ENCODE measurements around the gene NDUFV3. TPM values are rescaled to one million over a fixed set of nuclear protein-coding genes. Genes with fewer than 3 reads are reported as not detected.

Gene NDUFV3
- total and polyA plus RNA-seq, 2 experiments from 2014 or later: 51.5 to 71.2 TPM

DNA sequence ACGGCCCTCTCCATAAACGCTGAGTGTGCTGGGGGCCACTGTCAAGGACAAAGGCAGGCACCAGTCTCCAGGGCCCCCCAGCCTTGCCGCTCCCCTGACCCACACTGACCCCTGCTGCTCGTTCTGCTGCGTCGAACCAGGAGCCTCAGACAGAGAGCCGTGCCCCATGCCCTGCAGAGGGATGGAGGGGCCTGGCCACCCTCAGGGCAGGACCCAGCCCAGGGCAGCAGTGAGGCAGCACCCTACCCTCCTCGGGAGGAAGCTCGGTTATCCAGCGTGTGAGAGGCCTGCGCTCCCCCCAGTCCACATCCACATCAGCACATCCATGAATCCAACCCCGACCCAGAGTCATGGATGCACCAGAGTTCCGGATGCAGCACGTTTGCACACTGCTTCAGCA lies 28.8 kb upstream of the NDUFV3 start:
- Histone ChIP-seq H3K27me3 (ENCODE audit: insufficient read depth) (no peaks in the 10 kb centered on the region), H3F3A (replicated peaks; ENCODE audit: low read depth) (peaks cover 37% of the 10 kb centered on the region), H3K4me1 (ENCODE audit: insufficient read depth) (no peaks in the 10 kb centered on the region), H3K9me2 (ENCODE audit: insufficient read depth) (no peaks in the 10 kb centered on the region), H3K79me2 (replicated peaks; ENCODE audit: insufficient read depth) (peaks cover 86% of the 10 kb centered on the region), H4K20me1 (replicated peaks; ENCODE audit: insufficient read depth) (peaks cover 40% of the 10 kb centered on the region), H3K27ac (ENCODE audit: low read depth) (peak overlapping the region; percentile 39; the same call in 1 of the 2 replicates), H2AFZ (no peak overlapping the region), H3K4me2 (no peak overlapping the region), H3K4me3 (no peak overlapping the region), H3K36me3 (ENCODE audit: insufficient read depth) (peaks cover 27% of the 10 kb centered on the region)
- no peaks in the 10 kb centered on the region; the same call in 2 of the 3 replicates for H3K9me3 Mint-ChIP-seq
- no peak overlapping the region for H3K4me3 Mint-ChIP-seq
- DNase-seq (ENCODE audit: low spot score): no peak
- peak; percentile 23 for ATAC-seq
- H3K36me3 Mint-ChIP-seq (ENCODE audit: low read depth): peaks cover 73% of the 10 kb centered on the region
- TF ChIP-seq CREB1 (CRISPR knock-in tag; IDR thresholded peaks at IDR 0.05; ENCODE audit: low read depth) (no peak), STAT1 (IDR thresholded peaks at IDR 0.05; ENCODE audit: unreplicated experiment) (no peak), ZNF114 (CRISPR knock-in tag; IDR thresholded peaks at IDR 0.05) (no peak), EZH2phosphoT487 (IDR thresholded peaks at IDR 0.05; ENCODE audit: unreplicated experiment) (no peak), POLR2AphosphoS5 (IDR thresholded peaks at IDR 0.05; ENCODE audit: low read depth) (no peak)
- TF ChIP-seq, protein P1, sequence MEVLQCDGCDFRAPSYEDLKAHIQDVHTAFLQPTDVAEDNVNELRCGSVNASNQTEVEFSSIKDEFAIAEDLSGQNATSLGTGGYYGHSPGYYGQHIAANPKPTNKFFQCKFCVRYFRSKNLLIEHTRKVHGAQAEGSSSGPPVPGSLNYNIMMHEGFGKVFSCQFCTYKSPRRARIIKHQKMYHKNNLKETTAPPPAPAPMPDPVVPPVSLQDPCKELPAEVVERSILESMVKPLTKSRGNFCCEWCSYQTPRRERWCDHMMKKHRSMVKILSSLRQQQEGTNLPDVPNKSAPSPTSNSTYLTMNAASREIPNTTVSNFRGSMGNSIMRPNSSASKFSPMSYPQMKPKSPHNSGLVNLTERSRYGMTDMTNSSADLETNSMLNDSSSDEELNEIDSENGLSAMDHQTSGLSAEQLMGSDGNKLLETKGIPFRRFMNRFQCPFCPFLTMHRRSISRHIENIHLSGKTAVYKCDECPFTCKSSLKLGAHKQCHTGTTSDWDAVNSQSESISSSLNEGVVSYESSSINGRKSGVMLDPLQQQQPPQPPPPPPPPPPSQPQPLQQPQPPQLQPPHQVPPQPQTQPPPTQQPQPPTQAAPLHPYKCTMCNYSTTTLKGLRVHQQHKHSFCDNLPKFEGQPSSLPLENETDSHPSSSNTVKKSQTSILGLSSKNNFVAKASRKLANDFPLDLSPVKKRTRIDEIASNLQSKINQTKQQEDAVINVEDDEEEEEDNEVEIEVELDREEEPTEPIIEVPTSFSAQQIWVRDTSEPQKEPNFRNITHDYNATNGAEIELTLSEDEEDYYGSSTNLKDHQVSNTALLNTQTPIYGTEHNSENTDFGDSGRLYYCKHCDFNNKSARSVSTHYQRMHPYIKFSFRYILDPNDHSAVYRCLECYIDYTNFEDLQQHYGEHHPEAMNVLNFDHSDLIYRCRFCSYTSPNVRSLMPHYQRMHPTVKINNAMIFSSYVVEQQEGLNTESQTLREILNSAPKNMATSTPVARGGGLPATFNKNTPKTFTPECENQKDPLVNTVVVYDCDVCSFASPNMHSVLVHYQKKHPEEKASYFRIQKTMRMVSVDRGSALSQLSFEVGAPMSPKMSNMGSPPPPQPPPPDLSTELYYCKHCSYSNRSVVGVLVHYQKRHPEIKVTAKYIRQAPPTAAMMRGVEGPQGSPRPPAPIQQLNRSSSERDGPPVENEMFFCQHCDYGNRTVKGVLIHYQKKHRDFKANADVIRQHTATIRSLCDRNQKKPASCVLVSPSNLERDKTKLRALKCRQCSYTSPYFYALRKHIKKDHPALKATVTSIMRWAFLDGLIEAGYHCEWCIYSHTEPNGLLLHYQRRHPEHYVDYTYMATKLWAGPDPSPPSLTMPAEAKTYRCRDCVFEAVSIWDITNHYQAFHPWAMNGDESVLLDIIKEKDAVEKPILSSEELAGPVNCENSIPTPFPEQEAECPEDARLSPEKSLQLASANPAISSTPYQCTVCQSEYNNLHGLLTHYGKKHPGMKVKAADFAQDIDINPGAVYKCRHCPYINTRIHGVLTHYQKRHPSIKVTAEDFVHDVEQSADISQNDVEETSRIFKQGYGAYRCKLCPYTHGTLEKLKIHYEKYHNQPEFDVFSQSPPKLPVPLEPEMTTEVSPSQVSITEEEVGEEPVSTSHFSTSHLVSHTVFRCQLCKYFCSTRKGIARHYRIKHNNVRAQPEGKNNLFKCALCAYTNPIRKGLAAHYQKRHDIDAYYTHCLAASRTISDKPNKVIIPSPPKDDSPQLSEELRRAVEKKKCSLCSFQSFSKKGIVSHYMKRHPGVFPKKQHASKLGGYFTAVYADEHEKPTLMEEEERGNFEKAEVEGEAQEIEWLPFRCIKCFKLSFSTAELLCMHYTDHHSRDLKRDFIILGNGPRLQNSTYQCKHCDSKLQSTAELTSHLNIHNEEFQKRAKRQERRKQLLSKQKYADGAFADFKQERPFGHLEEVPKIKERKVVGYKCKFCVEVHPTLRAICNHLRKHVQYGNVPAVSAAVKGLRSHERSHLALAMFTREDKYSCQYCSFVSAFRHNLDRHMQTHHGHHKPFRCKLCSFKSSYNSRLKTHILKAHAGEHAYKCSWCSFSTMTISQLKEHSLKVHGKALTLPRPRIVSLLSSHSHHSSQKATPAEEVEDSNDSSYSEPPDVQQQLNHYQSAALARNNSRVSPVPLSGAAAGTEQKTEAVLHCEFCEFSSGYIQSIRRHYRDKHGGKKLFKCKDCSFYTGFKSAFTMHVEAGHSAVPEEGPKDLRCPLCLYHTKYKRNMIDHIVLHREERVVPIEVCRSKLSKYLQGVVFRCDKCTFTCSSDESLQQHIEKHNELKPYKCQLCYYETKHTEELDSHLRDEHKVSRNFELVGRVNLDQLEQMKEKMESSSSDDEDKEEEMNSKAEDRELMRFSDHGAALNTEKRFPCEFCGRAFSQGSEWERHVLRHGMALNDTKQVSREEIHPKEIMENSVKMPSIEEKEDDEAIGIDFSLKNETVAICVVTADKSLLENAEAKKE (CRISPR knock-in tag; IDR thresholded peaks at IDR 0.05): no peak
- TF ChIP-seq, protein P2, sequence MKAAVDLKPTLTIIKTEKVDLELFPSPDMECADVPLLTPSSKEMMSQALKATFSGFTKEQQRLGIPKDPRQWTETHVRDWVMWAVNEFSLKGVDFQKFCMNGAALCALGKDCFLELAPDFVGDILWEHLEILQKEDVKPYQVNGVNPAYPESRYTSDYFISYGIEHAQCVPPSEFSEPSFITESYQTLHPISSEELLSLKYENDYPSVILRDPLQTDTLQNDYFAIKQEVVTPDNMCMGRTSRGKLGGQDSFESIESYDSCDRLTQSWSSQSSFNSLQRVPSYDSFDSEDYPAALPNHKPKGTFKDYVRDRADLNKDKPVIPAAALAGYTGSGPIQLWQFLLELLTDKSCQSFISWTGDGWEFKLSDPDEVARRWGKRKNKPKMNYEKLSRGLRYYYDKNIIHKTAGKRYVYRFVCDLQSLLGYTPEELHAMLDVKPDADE (IDR thresholded peaks at IDR 0.05): no peak
- TF ChIP-seq, protein P3, sequence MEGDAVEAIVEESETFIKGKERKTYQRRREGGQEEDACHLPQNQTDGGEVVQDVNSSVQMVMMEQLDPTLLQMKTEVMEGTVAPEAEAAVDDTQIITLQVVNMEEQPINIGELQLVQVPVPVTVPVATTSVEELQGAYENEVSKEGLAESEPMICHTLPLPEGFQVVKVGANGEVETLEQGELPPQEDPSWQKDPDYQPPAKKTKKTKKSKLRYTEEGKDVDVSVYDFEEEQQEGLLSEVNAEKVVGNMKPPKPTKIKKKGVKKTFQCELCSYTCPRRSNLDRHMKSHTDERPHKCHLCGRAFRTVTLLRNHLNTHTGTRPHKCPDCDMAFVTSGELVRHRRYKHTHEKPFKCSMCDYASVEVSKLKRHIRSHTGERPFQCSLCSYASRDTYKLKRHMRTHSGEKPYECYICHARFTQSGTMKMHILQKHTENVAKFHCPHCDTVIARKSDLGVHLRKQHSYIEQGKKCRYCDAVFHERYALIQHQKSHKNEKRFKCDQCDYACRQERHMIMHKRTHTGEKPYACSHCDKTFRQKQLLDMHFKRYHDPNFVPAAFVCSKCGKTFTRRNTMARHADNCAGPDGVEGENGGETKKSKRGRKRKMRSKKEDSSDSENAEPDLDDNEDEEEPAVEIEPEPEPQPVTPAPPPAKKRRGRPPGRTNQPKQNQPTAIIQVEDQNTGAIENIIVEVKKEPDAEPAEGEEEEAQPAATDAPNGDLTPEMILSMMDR (conservative IDR thresholded peaks at IDR 0.05; ENCODE audit: low read depth in 2 of 2): peak in 1 of 2 experiments; percentile 46; a peak in 2 of 4 replicates
- no peak overlapping the region for H3K27ac Mint-ChIP-seq
- peaks cover 15% of the 10 kb centered on the region for H3K27me3 Mint-ChIP-seq (ENCODE audit: insufficient read depth, low read depth, poor library complexity)
- H3K4me1 Mint-ChIP-seq: peaks cover 16% of the 10 kb centered on the region

Data from GM23338 (cell line).